BE2C (cell line): ENCODE results near the gene SPATA16.

Source experiments
- DNase-seq: peaks from one replicate; pipeline ENCODE4 v3.0.0-alpha.2; 2020
- H3K27me3 ChIP-seq: fragments of 250-450 bp; sonication (Bioruptor Pico); 2 replicates; pipeline ENCODE4 v1.5.1; 2020; ENCODE audit warnings: mild to moderate bottlenecking
- H3K36me3 ChIP-seq: fragments of 250-450 bp; sonication (Bioruptor Pico); 2 replicates; pipeline ENCODE4 v1.5.1; 2020; ENCODE audit warnings: mild to moderate bottlenecking
- H3K4me1 ChIP-seq: fragments of 250-450 bp; sonication (Bioruptor Pico); 2 replicates; pipeline ENCODE4 v1.5.1; 2020
- H3K4me3 ChIP-seq: 2 replicates; pipeline ENCODE4 v1.5.1; 2011; ENCODE audit warnings: low read depth, low read length
- H3K9me3 ChIP-seq: fragments of 250-450 bp; sonication (Bioruptor Pico); 2 replicates; pipeline ENCODE4 v1.5.1; 2020
- TF ChIP-seq, protein P1 (sequence below): IDR thresholded peaks from 2 replicates; pipeline ENCODE4 v1.5.1; 2012; ENCODE audit warnings: mild to moderate bottlenecking, low read depth, low read length

Gene SPATA16

DNA sequence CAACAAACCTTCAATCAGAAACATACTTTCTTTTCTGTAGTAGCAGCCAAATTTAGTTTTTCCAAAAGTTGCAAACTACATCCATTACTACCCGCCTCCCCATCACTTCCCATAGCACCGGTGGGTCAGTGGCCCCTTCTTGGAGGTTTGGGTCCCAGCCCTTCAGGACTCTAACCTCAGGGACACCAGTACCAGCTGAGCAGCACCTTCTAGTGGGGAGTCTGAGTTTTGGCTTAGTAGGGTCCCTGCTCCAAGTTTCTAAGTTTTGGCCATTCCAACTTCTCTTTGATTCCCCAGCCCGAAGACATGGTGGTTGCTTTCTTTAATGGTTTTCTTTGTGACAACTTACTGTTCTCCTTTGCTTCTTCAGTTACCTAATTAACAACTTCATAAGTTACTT is 229.9 kb downstream of the SPATA16 start:
- Histone ChIP-seq H3K27me3 (no peaks in the 10 kb centered on the region), H3K4me3 (no peak overlapping the region), H3K9me3 (no peaks in the 10 kb centered on the region), H3K4me1 (no peaks in the 10 kb centered on the region), H3K36me3 (no peaks in the 10 kb centered on the region)
- no peak for DNase-seq
- TF ChIP-seq, protein P1, sequence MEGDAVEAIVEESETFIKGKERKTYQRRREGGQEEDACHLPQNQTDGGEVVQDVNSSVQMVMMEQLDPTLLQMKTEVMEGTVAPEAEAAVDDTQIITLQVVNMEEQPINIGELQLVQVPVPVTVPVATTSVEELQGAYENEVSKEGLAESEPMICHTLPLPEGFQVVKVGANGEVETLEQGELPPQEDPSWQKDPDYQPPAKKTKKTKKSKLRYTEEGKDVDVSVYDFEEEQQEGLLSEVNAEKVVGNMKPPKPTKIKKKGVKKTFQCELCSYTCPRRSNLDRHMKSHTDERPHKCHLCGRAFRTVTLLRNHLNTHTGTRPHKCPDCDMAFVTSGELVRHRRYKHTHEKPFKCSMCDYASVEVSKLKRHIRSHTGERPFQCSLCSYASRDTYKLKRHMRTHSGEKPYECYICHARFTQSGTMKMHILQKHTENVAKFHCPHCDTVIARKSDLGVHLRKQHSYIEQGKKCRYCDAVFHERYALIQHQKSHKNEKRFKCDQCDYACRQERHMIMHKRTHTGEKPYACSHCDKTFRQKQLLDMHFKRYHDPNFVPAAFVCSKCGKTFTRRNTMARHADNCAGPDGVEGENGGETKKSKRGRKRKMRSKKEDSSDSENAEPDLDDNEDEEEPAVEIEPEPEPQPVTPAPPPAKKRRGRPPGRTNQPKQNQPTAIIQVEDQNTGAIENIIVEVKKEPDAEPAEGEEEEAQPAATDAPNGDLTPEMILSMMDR: no peak

DNA sequence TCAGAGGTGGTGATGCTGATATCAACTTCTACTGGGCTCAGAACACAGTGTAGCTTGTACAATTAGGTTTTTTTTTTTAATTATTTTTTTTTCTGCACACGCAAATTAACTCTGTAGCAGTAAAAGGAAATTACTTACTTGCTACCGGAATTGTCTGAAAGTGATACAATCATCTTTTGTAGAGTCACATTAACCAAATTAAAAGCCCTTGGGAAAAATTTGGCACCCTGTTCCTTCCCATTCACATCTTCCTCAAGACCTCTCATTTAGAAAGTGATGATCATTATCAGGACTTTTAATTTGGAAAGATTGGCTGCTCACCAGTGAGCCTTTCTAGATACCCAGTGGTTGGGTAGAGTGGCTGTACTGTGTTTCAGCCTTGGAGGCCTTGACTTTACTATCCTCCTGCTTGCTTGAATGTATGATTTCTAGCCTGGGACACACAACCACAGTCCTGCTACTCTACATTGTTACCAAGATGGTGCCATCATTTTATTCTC is 232.2 kb downstream of the SPATA16 start:
- no peaks in the 10 kb centered on the region for H3K36me3 ChIP-seq
- no peak for DNase-seq
- no peaks in the 10 kb centered on the region for H3K9me3 ChIP-seq
- no peak overlapping the region for H3K4me3 ChIP-seq
- H3K4me1 ChIP-seq: no peaks in the 10 kb centered on the region
- H3K27me3 ChIP-seq: no peaks in the 10 kb centered on the region; the same call in 1 of the 2 replicates
- TF ChIP-seq, protein P1: no peak

DNA sequence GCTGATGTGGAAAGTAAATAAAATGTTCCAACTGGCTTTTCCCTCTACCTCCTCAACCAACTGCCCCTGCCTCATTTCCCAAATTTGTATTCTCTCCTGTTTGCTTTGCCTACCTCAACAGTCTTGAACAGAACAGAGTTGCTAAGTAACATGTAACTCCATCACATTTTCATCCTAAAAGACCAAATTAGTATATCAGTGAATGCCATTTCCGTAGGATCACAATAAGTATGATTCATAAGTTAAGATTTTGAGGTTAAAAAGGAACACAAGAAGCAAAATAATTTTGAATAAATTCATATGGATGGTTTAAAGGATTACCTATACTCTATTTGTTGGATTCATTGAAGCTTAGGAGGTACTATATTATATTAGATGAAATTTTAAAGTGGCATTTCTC is 235.6 kb downstream of the SPATA16 start:
- TF ChIP-seq, protein P1: no peak
- H3K27me3 ChIP-seq: no peaks in the 10 kb centered on the region; the same call in none of the 2 replicates
- no peaks in the 10 kb centered on the region for H3K9me3 ChIP-seq
- H3K4me1 ChIP-seq: no peaks in the 10 kb centered on the region
- DNase-seq: no peak
- no peaks in the 10 kb centered on the region for H3K36me3 ChIP-seq
- H3K4me3 ChIP-seq: no peak overlapping the region

DNA sequence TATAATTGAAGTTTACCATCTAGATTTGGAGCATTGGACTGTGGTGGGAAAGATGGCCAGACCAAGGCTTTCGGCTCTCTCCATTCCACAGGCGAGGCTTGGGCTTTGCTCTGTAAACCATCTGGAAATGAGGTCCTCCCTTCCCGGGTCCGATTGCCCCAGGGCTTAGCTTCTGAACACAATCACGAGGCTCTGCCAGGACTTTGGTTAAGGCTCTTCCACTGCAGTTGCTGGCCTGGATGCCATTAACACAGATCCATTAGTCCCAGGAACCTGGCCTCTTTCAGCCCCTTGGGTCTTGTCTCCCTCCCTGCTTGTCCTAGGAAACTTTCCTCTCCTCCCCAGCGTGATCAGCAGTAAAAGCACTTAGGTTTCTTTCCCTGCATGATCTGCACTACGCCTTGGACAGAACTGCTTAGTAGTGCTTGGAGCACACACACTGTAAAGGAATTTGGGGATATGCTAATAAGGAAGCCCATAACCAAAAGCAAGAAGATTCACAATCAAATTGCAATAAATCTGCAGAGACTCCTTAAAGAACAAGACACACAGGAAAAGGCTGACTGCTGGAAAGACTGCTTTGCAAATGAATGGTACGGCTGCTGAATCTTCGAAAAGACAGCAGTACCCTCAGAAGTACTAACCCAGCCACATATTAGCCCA is 236.2 kb downstream of the SPATA16 start:
- Histone ChIP-seq H3K9me3 (no peaks in the 10 kb centered on the region), H3K36me3 (no peaks in the 10 kb centered on the region), H3K27me3 (no peaks in the 10 kb centered on the region; the same call in none of the 2 replicates), H3K4me1 (no peaks in the 10 kb centered on the region), H3K4me3 (no peak overlapping the region)
- TF ChIP-seq, protein P1: no peak
- peak; percentile 38 for DNase-seq

DNA sequence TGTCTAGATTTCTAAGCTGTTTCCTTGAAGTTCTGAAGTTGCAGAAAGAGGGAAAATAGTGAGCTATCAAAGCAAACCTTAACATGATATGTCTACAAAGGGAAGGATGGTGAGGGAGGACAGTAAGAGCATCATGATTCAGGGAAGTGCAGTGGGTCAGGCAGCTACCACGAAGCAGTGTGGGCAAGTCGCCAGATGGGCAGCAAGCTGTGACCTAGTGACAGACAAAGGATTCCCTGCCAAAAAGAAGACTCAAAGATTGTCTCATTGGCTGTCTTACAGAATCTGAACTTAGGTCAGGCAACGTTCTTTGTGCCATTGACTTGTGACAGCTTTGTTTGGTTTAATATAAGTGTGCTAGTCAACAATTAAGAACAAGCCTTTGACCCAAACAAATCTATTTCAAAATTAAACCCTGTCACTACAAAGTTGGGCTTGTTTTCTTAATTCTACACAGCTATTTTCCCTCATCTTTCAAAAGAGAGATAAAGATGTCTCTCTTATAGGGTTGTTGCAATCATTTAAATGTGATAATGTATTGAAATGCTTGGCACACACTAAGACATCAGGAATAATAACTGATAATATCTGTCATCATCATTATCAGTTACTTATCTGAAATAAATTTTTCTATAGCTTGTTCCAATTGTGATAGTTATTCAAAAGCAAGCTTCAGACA is 237.3 kb downstream of the SPATA16 start:
- TF ChIP-seq, protein P1: no peak
- DNase-seq: no peak
- H3K9me3 ChIP-seq: no peaks in the 10 kb centered on the region
- H3K4me1 ChIP-seq: no peaks in the 10 kb centered on the region
- no peaks in the 10 kb centered on the region for H3K36me3 ChIP-seq
- no peak overlapping the region for H3K4me3 ChIP-seq
- no peaks in the 10 kb centered on the region; the same call in none of the 2 replicates for H3K27me3 ChIP-seq

DNA sequence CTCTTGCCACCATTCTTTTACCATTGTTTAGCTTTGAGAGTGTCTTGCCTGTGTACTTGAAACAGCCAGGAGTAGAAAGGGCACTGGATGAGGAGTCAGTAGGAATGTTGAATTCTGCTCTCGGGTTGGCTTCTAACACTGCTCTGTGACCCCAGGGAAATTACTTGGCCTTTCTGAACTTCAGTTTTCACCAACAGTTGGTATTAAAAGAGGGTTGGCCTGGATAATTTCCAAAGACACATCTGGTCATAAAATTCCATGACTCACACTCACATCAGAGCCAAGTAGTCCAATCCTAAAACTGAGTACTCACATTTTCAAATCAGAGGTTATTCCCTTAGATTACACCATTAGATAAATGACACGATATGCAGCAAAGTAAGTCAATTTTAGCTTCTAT is 248.9 kb downstream of the SPATA16 start:
- Histone ChIP-seq H3K4me1 (no peaks in the 10 kb centered on the region), H3K27me3 (no peaks in the 10 kb centered on the region), H3K36me3 (no peaks in the 10 kb centered on the region), H3K9me3 (no peaks in the 10 kb centered on the region), H3K4me3 (no peak overlapping the region)
- no peak for DNase-seq
- TF ChIP-seq, protein P1: no peak
